Stimulated activated CD4-positive, alpha-beta T cell treated with anti-CD3 and anti-CD28 coated beads, Interleukin-12 subunit alpha, Interleukin-12 subunit beta, amount 100 ng/mL, for 4 hours (primary cell): ENCODE results near the gene RAD21L1.
A peak's percentile ranks its signal among the peaks of the same experiment; 100 is the strongest.

ENCODE experiments used
- DNase-seq: peaks from one replicate; pipeline ENCODE4 v3.0.0-alpha.2; 2020

RAD21L1 gene

GRCh38 chr20:1297486-1297885, 71.6 kb downstream of the RAD21L1 start:
- DNase-seq = no peak

- DNase-seq = no peak
These were observed 72.3 kb downstream of the RAD21L1 start for GRCh38 chr20:1298166-1298565.

DNA sequence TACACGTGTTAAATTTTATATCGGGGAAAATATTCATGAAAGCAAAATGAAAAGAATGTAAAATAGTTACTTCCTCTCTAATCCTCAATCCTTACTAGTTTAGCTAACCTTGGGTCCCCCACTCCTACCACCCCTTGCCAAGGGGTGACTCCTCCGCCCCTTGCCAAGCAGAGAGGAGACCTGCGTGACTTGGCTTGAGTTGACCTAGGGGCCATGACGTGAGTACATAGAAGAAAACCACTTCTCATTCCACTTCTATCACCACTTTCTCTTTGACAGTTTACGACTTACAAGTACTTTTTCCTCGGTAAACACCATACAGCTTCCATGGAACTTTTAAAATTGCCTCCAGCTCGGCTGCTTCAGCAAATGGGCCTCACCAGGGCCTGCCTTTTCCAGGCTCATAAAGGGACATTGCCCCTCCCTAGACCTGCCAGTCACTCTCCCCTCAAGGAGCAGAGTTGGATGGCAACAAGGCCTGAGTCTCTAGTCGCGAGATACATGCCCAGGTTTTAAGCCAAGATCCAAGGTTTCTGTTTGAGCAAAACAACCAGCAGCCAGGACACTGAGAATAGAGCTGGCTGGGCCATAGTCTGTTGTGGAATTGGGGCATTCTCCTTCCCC, 73.2 kb downstream of the RAD21L1 start:
- DNase-seq = no peak

GRCh38 chr20:1299522-1299921, 73.7 kb downstream of the RAD21L1 start:
- DNase-seq = peak; percentile 32

- DNase-seq = no peak
These were observed 74.4 kb downstream of the RAD21L1 start for GRCh38 chr20:1300083-1300840.

- peak; percentile 32 for DNase-seq
These were observed 75.2 kb downstream of the RAD21L1 start for GRCh38 chr20:1301031-1301529.

- DNase-seq = no peak
These were observed 77.1 kb downstream of the RAD21L1 start for GRCh38 chr20:1302685-1303541.

DNA sequence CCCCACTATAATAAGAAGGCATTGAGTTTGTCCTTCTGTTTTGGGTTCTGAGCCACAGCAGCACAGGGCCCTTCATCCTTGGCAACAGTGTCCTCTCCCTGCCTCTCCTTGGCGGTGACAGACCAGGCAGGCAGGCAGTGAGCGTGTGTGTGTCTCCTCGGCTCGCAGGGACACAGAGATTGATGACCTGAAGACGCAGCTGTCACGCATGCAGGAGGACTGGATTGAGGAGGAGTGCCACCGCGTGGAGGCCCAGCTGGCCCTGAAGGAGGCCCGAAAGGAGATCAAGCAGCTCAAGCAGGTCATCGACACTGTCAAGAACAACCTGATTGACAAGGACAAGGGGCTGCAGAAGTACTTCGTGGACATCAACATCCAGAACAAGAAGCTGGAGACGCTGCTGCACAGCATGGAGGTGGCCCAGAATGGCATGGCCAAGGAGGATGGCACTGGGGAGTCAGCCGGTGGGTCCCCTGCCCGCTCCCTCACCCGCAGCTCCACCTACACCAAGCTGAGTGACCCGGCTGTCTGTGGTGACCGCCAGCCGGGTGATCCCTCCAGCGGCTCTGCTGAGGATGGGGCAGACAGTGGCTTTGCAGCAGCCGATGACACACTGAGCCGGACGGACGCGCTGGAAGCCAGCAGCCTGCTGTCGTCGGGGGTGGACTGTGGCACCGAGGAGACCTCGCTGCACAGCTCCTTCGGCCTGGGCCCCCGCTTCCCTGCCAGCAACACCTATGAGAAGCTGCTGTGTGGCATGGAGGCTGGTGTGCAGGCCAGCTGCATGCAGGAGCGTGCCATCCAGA, 79.1 kb downstream of the RAD21L1 start:
- no peak for DNase-seq
